GM18861 (cell line): ENCODE results near the gene NME5.
"Not testable (repeated sequence)": the region's sequence is repeated elsewhere in the genome, so short reads cannot be mapped to it uniquely, and the experiment has no call there.

Experiments
- ATAC-seq: cut with Tn5 transposase; IDR thresholded peaks from one replicate; pipeline ENCODE4 v1.9.1; 2021; ENCODE audit not compliant: unreplicated experiment

Gene NME5

DNA sequence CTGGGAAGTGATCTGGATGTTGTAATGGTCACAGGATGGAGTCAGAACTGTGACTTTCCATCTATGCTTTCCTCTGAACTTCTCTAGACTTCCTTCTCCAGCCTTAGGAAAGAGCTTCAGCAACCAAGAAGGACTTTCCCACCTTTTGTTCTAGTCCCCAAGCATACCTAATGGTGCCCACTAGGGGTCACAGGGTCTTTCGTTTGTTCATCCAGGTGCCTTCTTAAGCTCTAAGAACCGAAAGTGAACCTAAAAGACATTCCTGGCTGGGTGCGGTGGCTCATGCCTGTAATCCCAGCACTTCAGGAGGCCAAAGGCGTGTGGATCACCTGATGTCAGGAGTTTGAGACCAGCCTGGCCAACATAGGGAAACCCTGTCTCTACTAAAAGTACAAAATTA is 57.2 kb downstream of the NME5 start:
- no peak for ATAC-seq

DNA sequence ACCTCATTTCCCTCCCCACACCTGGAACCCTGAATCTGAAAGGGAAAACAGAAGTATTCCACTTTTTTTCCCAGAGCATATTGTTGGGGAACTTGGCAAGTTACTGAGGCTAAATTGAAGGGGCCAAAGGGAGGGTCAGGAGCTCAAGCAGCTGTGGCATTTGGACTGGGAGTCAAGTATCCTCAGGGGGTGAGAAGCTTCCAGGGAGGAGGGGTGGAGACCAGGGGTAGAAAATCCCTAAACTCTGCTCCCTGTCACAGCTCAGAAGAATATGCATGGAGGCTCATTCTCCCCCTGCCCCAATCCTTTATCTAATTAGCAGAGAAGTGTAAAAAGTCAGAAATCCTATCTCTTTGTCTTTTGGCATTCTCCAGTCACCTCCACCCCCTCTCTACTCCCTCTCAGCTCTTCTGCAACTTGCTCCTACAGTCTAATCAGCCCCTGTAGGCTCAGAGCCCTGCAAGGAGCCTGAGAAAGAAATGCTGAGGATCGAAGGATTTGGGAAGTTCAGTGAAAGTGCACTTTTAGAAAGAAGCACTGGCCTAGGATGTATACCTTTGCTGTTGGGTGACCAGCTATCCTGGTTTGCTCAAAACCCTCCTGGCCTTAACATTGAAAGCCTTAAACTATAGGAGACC is 61.1 kb downstream of the NME5 start:
- no peak for ATAC-seq

DNA sequence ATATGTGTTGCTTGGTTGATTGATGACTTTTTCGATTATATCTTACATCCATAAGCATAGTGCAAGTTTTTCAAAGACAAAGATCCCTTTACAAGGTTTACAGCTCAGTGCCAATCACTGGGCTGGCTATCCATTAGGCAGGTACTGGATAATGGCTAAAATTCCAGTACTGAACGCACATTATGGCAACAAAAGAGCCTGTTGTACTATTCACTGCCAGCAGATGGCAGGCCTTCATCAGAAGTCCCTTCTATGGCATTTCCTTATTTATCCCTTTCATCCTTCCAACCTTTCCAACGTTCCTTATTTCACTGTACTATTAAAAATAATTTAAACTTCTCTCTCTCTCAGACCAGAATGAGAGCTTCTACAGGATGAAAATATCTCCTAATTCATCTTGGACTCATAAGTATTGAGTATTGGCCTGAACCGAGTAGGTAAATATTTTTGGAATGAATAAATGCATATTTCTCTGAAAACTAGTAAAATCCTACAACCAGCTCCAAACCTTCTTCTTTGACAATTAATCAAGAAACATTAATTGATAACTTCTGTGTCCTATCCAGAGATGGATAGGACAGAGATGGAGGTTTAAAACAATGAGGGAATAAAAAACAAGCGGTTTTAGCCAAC is 62.0 kb downstream of the NME5 start:
- ATAC-seq, result no peak

DNA sequence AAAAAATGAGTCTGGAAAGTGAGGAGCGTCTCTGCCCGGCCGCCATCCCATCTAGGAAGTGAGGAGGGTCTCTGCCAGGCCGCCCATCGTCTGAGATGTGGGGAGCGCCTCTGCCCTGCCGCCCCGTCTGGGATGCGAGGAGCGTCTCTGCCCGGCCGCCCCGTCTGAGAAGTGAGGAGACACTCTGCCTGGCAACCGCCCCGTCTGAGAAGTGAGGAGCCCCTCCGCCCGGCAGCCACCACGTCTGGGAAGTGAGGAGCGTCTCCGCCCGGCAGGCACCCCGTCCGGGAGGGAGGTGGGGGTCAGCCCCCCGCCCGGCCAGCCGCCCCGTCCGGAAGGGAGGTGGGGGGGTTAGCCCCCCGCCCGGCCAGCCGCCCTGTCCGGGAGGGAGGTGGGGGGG is 69.2 kb downstream of the NME5 start:
- ATAC-seq, result not testable (repeated sequence)

DNA sequence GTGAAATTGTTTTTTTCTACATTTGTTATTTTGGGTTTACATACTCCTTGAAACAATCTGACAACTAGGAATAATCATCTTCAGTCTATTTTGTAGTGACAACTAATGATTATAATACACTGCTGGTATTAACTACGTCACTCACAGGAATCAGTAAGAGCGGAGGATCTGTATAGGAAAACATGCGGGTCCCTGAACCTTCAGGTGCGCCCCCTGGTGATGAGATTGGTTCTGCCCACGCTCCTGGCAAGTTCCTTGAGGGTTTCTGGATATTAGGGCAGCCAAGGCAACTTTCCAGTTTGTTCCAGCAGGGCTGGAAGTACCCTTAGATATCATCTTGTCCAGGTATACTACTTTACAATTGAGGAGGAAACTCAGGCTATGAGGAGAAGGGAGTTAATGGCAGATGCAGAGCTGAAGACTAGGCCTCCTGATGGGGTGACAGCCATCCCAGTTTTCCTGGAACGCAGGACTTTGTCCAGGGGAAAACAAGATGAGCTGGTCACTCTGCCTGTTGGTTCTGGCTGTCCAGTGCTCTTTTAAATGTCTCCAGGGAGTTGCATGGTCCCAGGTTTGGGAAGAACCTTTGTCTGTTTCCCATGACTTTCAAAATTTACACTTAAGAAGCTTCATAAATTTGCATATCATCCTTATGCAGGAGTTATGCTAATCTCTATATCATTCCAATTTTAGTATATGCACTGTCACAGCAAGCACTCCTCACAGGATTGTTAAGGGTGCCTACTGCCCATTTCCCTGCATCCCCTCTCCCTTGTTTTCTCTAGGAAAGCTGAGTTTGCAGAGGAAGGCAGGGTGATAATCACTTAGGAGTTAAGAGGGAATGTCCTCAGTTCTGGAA is 70.3 kb downstream of the NME5 start:
- no peak for ATAC-seq

DNA sequence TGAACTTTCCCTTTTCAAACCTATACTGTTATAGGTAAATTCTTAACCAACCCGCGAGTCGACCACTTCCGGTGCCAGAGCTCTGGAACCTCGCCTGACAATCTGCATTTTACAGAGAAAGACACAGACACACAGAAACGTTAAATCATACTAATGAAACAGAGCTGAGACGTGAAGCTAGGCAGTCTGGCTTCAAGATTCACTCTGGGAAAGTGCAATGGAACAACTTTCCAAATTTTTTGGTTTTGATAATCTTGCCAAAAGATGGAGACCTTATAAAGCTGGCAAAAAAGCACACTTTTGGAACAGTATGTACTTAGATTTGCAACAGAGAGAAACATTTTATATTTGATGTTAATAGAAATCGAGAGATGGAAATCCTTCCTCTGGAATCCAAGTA is 71.3 kb downstream of the NME5 start:
- ATAC-seq, result no peak
